ENCODE data around the gene DDX60. TPM values are rescaled to one million over a fixed set of nuclear protein-coding genes. Genes with fewer than 3 reads are reported as not detected.
"Not testable (repeated sequence)": the region's sequence is repeated elsewhere in the genome, so short reads cannot be mapped to it uniquely, and the experiment has no call there.

Gene DDX60
- polyA plus RNA-seq, 1 donor from 2014 or later: not detected

DNA sequence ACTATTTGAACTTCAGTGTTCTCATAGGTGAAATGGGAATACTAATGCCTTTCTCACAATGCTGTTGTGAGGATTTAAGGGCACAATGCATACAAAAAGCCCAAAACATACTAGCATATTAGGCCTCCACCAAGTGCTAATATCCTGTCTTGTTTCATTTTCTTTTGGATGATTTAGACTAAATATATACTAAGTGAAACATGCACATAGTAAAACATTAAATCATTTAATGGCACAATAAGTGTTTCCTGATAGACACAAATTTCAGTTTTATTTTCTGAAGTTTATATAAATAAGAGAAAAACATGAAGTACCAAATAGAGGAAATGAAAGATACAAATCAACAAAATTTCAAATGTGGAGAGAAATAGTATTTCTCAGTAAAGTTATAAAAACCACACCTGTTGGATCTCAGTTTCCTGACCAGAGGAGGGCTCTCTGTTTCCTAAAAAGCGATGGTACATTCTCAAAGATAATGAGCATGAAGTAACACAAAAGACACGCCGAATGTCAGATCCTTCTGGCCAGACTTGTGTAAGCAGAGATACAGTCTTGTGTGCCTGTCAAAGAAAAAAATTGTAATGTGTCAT is 25.1 kb downstream of the DDX60 start:
- no peak overlapping the region for H3K4me2 ChIP-seq (ENCODE audit: low read length)
- no peak overlapping the region for H3K9ac ChIP-seq (ENCODE audit: low read length)
- no peaks in the 10 kb centered on the region for H3F3A ChIP-seq (ENCODE audit: insufficient read depth, low read length, poor library complexity, severe bottlenecking)
- H3K27ac ChIP-seq (ENCODE audit: low read length): no peak overlapping the region
- H3K27me3 ChIP-seq (ENCODE audit: insufficient read depth, low read depth, low read length): no peaks in the 10 kb centered on the region
- no peaks in the 10 kb centered on the region for H3K79me2 ChIP-seq (replicated peaks; ENCODE audit: insufficient read depth, low read length)
- no peaks in the 10 kb centered on the region for H3K9me3 ChIP-seq (ENCODE audit: low read length)
- TF ChIP-seq EZH2 (IDR thresholded peaks at IDR 0.05; ENCODE audit: borderline replicate concordance, insufficient read depth, low read length, poor library complexity, severe bottlenecking) (no peak), SMC3 (conservative IDR thresholded peaks at IDR 0.05; ENCODE audit: poor library complexity) (no peak), RAD21 (conservative IDR thresholded peaks at IDR 0.05) (no peak)
- TF ChIP-seq, protein P1, sequence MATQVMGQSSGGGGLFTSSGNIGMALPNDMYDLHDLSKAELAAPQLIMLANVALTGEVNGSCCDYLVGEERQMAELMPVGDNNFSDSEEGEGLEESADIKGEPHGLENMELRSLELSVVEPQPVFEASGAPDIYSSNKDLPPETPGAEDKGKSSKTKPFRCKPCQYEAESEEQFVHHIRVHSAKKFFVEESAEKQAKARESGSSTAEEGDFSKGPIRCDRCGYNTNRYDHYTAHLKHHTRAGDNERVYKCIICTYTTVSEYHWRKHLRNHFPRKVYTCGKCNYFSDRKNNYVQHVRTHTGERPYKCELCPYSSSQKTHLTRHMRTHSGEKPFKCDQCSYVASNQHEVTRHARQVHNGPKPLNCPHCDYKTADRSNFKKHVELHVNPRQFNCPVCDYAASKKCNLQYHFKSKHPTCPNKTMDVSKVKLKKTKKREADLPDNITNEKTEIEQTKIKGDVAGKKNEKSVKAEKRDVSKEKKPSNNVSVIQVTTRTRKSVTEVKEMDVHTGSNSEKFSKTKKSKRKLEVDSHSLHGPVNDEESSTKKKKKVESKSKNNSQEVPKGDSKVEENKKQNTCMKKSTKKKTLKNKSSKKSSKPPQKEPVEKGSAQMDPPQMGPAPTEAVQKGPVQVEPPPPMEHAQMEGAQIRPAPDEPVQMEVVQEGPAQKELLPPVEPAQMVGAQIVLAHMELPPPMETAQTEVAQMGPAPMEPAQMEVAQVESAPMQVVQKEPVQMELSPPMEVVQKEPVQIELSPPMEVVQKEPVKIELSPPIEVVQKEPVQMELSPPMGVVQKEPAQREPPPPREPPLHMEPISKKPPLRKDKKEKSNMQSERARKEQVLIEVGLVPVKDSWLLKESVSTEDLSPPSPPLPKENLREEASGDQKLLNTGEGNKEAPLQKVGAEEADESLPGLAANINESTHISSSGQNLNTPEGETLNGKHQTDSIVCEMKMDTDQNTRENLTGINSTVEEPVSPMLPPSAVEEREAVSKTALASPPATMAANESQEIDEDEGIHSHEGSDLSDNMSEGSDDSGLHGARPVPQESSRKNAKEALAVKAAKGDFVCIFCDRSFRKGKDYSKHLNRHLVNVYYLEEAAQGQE (IDR thresholded peaks at IDR 0.05; ENCODE audit: borderline replicate concordance): no peak
- no peaks in the 10 kb centered on the region for H3K9me2 ChIP-seq (ENCODE audit: insufficient read depth, low read length)
- H3K4me3 ChIP-seq (ENCODE audit: low read length): no peak overlapping the region
- no peak overlapping the region for H2AFZ ChIP-seq (ENCODE audit: low read depth, low read length)
- no peaks in the 10 kb centered on the region for H3K36me3 ChIP-seq (ENCODE audit: insufficient read depth, low read length)
- H4K20me1 ChIP-seq (ENCODE audit: insufficient read depth): no peaks in the 10 kb centered on the region

GRCh38 chr4:168291242-168291641 is 27.3 kb downstream of the DDX60 start:
- Histone ChIP-seq H3K36me3 (ENCODE audit: insufficient read depth, low read length) (no peaks in the 10 kb centered on the region), H2AFZ (ENCODE audit: low read depth, low read length) (no peak overlapping the region), H4K20me1 (ENCODE audit: insufficient read depth) (no peaks in the 10 kb centered on the region), H3K27me3 (ENCODE audit: insufficient read depth, low read depth, low read length) (no peaks in the 10 kb centered on the region), H3K4me2 (ENCODE audit: low read length) (no peak overlapping the region), H3K9me3 (ENCODE audit: low read length) (no peaks in the 10 kb centered on the region), H3K9ac (ENCODE audit: low read length) (no peak overlapping the region), H3K4me3 (ENCODE audit: low read length) (no peak overlapping the region), H3K27ac (ENCODE audit: low read length) (no peak overlapping the region), H3K79me2 (replicated peaks; ENCODE audit: insufficient read depth, low read length) (no peaks in the 10 kb centered on the region), H3K9me2 (ENCODE audit: insufficient read depth, low read length) (no peaks in the 10 kb centered on the region), H3F3A (ENCODE audit: insufficient read depth, low read length, poor library complexity, severe bottlenecking) (no peaks in the 10 kb centered on the region)
- TF ChIP-seq, protein P2, sequence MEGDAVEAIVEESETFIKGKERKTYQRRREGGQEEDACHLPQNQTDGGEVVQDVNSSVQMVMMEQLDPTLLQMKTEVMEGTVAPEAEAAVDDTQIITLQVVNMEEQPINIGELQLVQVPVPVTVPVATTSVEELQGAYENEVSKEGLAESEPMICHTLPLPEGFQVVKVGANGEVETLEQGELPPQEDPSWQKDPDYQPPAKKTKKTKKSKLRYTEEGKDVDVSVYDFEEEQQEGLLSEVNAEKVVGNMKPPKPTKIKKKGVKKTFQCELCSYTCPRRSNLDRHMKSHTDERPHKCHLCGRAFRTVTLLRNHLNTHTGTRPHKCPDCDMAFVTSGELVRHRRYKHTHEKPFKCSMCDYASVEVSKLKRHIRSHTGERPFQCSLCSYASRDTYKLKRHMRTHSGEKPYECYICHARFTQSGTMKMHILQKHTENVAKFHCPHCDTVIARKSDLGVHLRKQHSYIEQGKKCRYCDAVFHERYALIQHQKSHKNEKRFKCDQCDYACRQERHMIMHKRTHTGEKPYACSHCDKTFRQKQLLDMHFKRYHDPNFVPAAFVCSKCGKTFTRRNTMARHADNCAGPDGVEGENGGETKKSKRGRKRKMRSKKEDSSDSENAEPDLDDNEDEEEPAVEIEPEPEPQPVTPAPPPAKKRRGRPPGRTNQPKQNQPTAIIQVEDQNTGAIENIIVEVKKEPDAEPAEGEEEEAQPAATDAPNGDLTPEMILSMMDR (IDR thresholded peaks at IDR 0.05; ENCODE audit: poor library complexity, severe bottlenecking): no peak
- TF ChIP-seq TAF1 (IDR thresholded peaks at IDR 0.05; ENCODE audit: low read depth) (no peak), MXI1 (conservative IDR thresholded peaks at IDR 0.05; ENCODE audit: poor library complexity, severe bottlenecking) (no peak), RAD21 (conservative IDR thresholded peaks at IDR 0.05) (no peak), EZH2 (IDR thresholded peaks at IDR 0.05; ENCODE audit: borderline replicate concordance, insufficient read depth, low read length, poor library complexity, severe bottlenecking) (no peak), POLR2AphosphoS5 (IDR thresholded peaks at IDR 0.05) (no peak), SMC3 (conservative IDR thresholded peaks at IDR 0.05; ENCODE audit: poor library complexity) (no peak), EP300 (conservative IDR thresholded peaks at IDR 0.05; ENCODE audit: poor library complexity, severe bottlenecking) (no peak)
- TF ChIP-seq, protein P1 (IDR thresholded peaks at IDR 0.05; ENCODE audit: borderline replicate concordance): no peak

DNA sequence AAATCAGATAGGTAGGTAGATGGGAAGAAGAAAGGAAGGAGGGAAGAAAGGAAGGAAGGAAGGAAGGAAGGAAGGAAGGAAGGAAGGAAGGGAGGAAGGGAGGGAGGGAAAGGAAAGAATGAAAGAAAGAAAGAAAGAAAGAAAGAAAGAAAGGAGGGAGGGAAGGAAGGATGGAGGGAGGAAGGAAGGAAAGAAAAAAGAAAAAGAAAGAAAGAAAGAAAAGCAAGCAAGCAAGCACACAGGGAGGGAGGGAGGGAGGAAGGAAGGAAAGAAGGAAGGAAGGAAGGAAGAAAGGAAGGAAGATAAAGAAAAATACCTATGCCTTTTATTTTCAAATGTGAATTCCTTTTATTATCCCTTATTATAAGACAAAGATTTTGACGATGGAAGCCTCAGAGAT is 32.7 kb downstream of the DDX60 start:
- H3K79me2 ChIP-seq (replicated peaks; ENCODE audit: insufficient read depth, low read length); H2AFZ ChIP-seq (ENCODE audit: low read depth, low read length); H3K9me2 ChIP-seq (ENCODE audit: insufficient read depth, low read length); H4K20me1 ChIP-seq (ENCODE audit: insufficient read depth); H3K4me2 ChIP-seq (ENCODE audit: low read length); H3K36me3 ChIP-seq (ENCODE audit: insufficient read depth, low read length); H3F3A ChIP-seq (ENCODE audit: insufficient read depth, low read length, poor library complexity, severe bottlenecking); H3K9ac ChIP-seq (ENCODE audit: low read length); H3K4me3 ChIP-seq (ENCODE audit: low read length); H3K27ac ChIP-seq (ENCODE audit: low read length); H3K27me3 ChIP-seq (ENCODE audit: insufficient read depth, low read depth, low read length); H3K9me3 ChIP-seq (ENCODE audit: low read length): not testable (repeated sequence)

All from neural cell (in vitro differentiated cells).